Panc1 (cell line): ENCODE results near the gene ME1. TPM values are rescaled to one million over a fixed set of nuclear protein-coding genes. Genes with fewer than 3 reads are reported as not detected.
"Not testable (repeated sequence)": the region's sequence is repeated elsewhere in the genome, so short reads cannot be mapped to it uniquely, and the experiment has no call there.

Experiments used
- ATAC-seq: fragments of 200-7000 bp; cut with Tn5 transposase; 2 replicates; pipeline ENCODE4 v1.9.1; 2020; ENCODE audit warnings: mild to moderate bottlenecking, moderate library complexity
- BruUV-seq: library from RNA; stranded (reverse); fragments of 400-500 nt; replicated peaks from 2 replicates; lab custom pipeline; 2021; lab: Mats Ljungman, UMichigan
- CTCF ChIA-PET: fragments of 300-600 bp; sonication (Branson Sonifier 250); formaldehyde crosslinking; loops from one replicate; lab custom pipeline; 2022; ENCODE audit warnings: antibody characterized with exemption; lab: Charles Lee
- POLR2A ChIA-PET: fragments of 300-600 bp; sonication (Branson Sonifier 250); formaldehyde crosslinking; loops from one replicate; lab custom pipeline; 2022; ENCODE audit warnings: antibody characterized with exemption; lab: Charles Lee
- DNase-seq: peaks from one replicate; pipeline ENCODE4 v3.0.0-alpha.2; 2010; ENCODE audit warnings: low read depth, low spot score
- H3K27ac ChIP-seq: 2 replicates; pipeline ENCODE4 v1.5.1; 2011; ENCODE audit warnings: mild to moderate bottlenecking, low read length, inconsistent platforms
- H3K27me3 ChIP-seq: fragments of 200-500 bp; sonication (Bioruptor generic); 2 replicates; pipeline ENCODE4 v1.6.0; 2014; ENCODE audit warnings: low read length, inconsistent platforms; ENCODE audit not compliant: control insufficient read depth, insufficient read depth
- H3K36me3 ChIP-seq: fragments of 200-500 bp; sonication (Bioruptor generic); 2 replicates; pipeline ENCODE4 v1.5.1; 2014; ENCODE audit warnings: inconsistent platforms, mild to moderate bottlenecking, low read length, moderate library complexity; ENCODE audit not compliant: control insufficient read depth, insufficient read depth
- H3K4me1 ChIP-seq: 2 replicates; pipeline ENCODE4 v1.5.1; 2011; ENCODE audit warnings: inconsistent platforms, mild to moderate bottlenecking, low read length, moderate library complexity; ENCODE audit not compliant: control insufficient read depth, insufficient read depth
- H3K4me3 ChIP-seq, 2 experiments: 2 replicates each; pipeline ENCODE4 v1.5.1; 2011 to 2012; ENCODE audit warnings: low read depth in 2 of 2, low read length in 2 of 2, mild to moderate bottlenecking in 2 of 2, inconsistent platforms in 1 of 2, moderate library complexity in 1 of 2
- H3K9me3 ChIP-seq: fragments of 200-500 bp; sonication (Bioruptor generic); 2 replicates; pipeline ENCODE4 v1.5.1; 2014; ENCODE audit warnings: low read depth, mild to moderate bottlenecking, inconsistent platforms, low read length, moderate library complexity; ENCODE audit not compliant: control insufficient read depth, insufficient read depth
- POLR2AphosphoS5 ChIP-seq: IDR thresholded peaks from 2 replicates; pipeline ENCODE4 v1.6.1; 2012; ENCODE audit warnings: mild to moderate bottlenecking, low read depth, low read length, moderate library complexity
- SIN3A ChIP-seq: IDR thresholded peaks from 2 replicates; pipeline ENCODE4 v1.6.1; 2012; ENCODE audit warnings: low read depth, mild to moderate bottlenecking, low read length, moderate library complexity, borderline replicate concordance; ENCODE audit not compliant: insufficient read depth
- TCF7L2 ChIP-seq: IDR thresholded peaks from 2 replicates; pipeline ENCODE4 v1.6.1; 2011; ENCODE audit warnings: mild to moderate bottlenecking, low read depth, low read length, inconsistent platforms
- in situ Hi-C: cut with HindIII; loops from 2 replicates; pipeline ENCODE4 v1.10.0; 2016; ENCODE audit warnings: low sequenced_read_pairs, low pct_unique_long_range_greater_than_20kb
- intact Hi-C: fragments of 100-400 bp; cut with micrococcal nuclease; formaldehyde crosslinking; loops from one replicate; pipeline ENCODE4 v1.10.0; 2022; ENCODE audit not compliant: unreplicated experiment
- total RNA-seq: library from RNA; stranded (reverse); gene quantifications from one replicate; pipeline ENCODE4 v1.2.1, GENCODE V29; 2021; ENCODE audit not compliant: unreplicated experiment
- TF ChIP-seq, protein P1 (sequence below): fragments of 450-650 bp; IDR thresholded peaks from 2 replicates; pipeline ENCODE4 v1.5.1; 2017; ENCODE audit warnings: mild to moderate bottlenecking
- TF ChIP-seq, protein P2 (sequence below), 2 experiments: IDR thresholded peaks; 2 replicates each; pipeline ENCODE4 v1.6.1; 2011 to 2012; ENCODE audit warnings: low read depth in 2 of 2, control low read depth in 1 of 2, low read length in 1 of 2, mild to moderate bottlenecking in 1 of 2, moderate library complexity in 1 of 2; ENCODE audit not compliant: insufficient read depth in 1 of 2

ME1 gene
- total RNA-seq, 1 experiment from 2014 or later: 19.7 TPM

DNA sequence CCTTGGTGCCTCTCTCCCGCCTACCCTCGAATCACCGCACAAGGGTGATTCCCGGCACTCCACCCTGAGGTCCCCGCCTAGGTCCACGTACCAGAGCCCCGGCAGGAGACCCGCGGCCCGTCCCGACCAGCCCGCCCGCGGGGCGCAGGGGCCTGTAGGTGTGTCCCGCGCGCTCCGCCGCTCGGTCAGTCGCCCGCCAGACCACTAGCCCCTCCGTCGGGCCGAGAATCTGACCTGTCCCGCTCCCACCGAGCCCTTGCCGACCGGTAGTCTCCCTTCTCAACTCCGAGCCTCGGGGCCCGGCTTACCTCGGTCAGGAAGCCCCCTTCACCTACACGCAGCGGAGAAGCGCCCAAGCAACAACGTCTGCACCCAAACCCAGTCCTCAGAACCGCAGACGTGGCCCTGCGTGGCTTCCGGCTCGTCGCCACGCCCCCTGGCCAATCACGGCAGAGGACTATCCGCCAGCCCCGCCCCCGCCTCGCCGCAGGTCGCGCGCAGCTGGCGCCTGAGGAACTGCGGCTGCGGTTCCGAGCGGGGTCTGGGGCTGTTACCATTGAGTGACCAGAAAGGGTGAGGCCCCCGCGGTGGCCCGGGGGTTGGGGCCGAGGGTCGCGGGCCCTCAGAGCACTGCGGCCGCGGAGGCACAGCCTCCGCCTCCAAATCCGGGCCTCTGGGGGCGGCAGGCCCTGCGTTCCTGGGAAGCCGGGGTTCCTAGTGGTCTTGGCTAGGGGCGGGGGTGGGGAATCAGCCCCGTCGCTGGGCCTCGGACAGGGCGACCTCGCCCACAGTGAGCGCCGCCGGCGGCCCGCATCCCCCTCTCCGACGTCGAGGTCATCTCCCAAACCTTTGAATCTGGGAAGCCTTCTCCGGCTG is 237.7 kb downstream of the ME1 start, which contains the start of the genes PGM3 and RWDD2A:
PGM3 (minus strand) TSS at position 395 of the 876 bp plus-strand sequence. CDS start 2,253 bp downstream, outside the sequence.
RWDD2A (plus strand) TSS at position 487 of the 876 bp plus-strand sequence. CDS start 1,095 bp downstream, outside the sequence.
- peak within 1 kb of the TSS; percentile 69 to 94 for H3K4me3 ChIP-seq
- TF ChIP-seq POLR2AphosphoS5 (peak; percentile 77; the same call in 1 of the 2 replicates), TCF7L2 (no peak)
- TF ChIP-seq, protein P1, sequence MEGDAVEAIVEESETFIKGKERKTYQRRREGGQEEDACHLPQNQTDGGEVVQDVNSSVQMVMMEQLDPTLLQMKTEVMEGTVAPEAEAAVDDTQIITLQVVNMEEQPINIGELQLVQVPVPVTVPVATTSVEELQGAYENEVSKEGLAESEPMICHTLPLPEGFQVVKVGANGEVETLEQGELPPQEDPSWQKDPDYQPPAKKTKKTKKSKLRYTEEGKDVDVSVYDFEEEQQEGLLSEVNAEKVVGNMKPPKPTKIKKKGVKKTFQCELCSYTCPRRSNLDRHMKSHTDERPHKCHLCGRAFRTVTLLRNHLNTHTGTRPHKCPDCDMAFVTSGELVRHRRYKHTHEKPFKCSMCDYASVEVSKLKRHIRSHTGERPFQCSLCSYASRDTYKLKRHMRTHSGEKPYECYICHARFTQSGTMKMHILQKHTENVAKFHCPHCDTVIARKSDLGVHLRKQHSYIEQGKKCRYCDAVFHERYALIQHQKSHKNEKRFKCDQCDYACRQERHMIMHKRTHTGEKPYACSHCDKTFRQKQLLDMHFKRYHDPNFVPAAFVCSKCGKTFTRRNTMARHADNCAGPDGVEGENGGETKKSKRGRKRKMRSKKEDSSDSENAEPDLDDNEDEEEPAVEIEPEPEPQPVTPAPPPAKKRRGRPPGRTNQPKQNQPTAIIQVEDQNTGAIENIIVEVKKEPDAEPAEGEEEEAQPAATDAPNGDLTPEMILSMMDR: no peak
- no peaks in the 10 kb centered on the region for H3K9me3 ChIP-seq
- DNase-seq (no peak), ATAC-seq (peak; percentile 99)
- POLR2A ChIA-PET: interaction anchor here (0.5 to 0.6 kb wide), 2 partner anchors 11 to 931 kb away, joined by 3 to 6 read pairs; no protein-coding TSS in a partner anchor
- BruUV-seq: no TSS peak
- H3K36me3 ChIP-seq: peaks cover 10% of the 10 kb centered on the region
- intact Hi-C loops: no loop called here
- peaks cover 9% of the 10 kb centered on the region; the same call in 1 of the 2 replicates for H3K4me1 ChIP-seq
- no peaks in the 10 kb centered on the region for H3K27me3 ChIP-seq
- CTCF ChIA-PET: interaction anchor here (0.6 kb wide), 1 partner anchor 13 kb away, joined by 5 read pairs; no protein-coding TSS in a partner anchor
- peak within 1 kb of the TSS; percentile 81 for H3K27ac ChIP-seq
- in situ Hi-C loops: no loop called here

DNA sequence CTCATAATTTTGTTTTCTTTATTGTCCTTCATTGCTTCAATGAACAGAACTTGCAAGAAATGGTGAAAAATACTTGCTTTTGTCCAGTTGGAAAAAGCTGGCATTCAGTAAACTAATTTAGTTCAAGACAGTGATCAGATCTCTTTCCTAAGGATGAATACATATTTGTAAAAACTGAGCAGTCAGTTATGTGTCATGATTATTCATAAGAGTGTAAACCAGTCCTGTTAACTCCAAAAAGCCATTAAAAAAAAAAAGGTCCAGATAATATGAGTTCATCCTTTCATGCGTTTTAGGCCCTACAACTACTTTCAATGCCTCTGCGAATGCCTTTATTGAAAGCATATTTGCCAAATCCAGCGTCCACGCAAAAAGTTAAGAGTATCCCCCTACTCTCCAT is 238.4 kb downstream of the ME1 start:
- no peaks in the 10 kb centered on the region for H3K9me3 ChIP-seq
- DNase-seq (no peak), ATAC-seq (no peak)
- TF ChIP-seq POLR2AphosphoS5 (no peak), SIN3A (no peak), TCF7L2 (no peak)
- TF ChIP-seq, protein P2, sequence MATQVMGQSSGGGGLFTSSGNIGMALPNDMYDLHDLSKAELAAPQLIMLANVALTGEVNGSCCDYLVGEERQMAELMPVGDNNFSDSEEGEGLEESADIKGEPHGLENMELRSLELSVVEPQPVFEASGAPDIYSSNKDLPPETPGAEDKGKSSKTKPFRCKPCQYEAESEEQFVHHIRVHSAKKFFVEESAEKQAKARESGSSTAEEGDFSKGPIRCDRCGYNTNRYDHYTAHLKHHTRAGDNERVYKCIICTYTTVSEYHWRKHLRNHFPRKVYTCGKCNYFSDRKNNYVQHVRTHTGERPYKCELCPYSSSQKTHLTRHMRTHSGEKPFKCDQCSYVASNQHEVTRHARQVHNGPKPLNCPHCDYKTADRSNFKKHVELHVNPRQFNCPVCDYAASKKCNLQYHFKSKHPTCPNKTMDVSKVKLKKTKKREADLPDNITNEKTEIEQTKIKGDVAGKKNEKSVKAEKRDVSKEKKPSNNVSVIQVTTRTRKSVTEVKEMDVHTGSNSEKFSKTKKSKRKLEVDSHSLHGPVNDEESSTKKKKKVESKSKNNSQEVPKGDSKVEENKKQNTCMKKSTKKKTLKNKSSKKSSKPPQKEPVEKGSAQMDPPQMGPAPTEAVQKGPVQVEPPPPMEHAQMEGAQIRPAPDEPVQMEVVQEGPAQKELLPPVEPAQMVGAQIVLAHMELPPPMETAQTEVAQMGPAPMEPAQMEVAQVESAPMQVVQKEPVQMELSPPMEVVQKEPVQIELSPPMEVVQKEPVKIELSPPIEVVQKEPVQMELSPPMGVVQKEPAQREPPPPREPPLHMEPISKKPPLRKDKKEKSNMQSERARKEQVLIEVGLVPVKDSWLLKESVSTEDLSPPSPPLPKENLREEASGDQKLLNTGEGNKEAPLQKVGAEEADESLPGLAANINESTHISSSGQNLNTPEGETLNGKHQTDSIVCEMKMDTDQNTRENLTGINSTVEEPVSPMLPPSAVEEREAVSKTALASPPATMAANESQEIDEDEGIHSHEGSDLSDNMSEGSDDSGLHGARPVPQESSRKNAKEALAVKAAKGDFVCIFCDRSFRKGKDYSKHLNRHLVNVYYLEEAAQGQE (IDR thresholded peaks at IDR 0.05; ENCODE audit: insufficient read depth in 1 of 2, low read depth in 2 of 2, low read length in 1 of 2): no peak
- TF ChIP-seq, protein P1: no peak
- peak overlapping the region; percentile 81 for H3K27ac ChIP-seq
- H3K4me3 ChIP-seq: peak overlapping the region; percentile 69 to 94
- CTCF ChIA-PET: no interaction called here
- intact Hi-C loops: no loop called here
- H3K36me3 ChIP-seq: peaks cover 14% of the 10 kb centered on the region
- BruUV-seq: no TSS peak
- H3K27me3 ChIP-seq: no peaks in the 10 kb centered on the region
- POLR2A ChIA-PET: no interaction called here
- in situ Hi-C loops: no loop called here
- H3K4me1 ChIP-seq: peaks cover 9% of the 10 kb centered on the region; the same call in 1 of the 2 replicates

DNA sequence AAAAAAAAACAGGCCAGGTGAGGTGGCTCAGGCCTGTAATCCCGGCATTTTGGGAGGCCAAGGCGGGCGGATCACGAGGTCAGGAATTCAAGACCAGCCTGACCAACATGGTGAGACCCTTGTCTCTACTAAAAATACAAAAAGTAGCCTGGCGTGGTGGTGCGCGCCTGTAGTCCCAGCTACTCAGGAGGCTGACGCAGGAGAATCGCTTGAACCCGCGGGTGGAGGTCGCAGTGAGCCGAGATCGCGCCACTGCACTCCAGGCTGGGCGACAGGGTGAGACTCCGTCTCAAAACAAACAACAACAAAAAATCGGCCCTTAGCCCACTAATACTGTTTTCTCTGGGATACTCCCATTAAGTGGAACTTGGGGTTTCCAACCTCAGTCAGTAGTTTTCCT is 238.9 kb downstream of the ME1 start:
- intact Hi-C loops, DNase-seq, CTCF ChIA-PET, ATAC-seq, H3K27me3 ChIP-seq, in situ Hi-C loops, POLR2A ChIA-PET, BruUV-seq, H3K4me1 ChIP-seq, H3K9me3 ChIP-seq: not testable (repeated sequence)
- Histone ChIP-seq H3K36me3 (peaks cover 18% of the 10 kb centered on the region), H3K4me3 (peak overlapping the region; percentile 69 to 94), H3K27ac (peak overlapping the region; percentile 81)
